Epithelial cell of proximal tubule (primary cell): Measurements from ENCODE around the gene HES5. TPM values are rescaled to one million over a fixed set of nuclear protein-coding genes. Genes with fewer than 3 reads are reported as not detected.

Experiments used
- DNase-seq: peaks from one replicate; pipeline ENCODE4 v3.0.0-alpha.2; 2011; ENCODE audit warnings: low read depth
- H3K4me3 ChIP-seq: 2 replicates; pipeline ENCODE4 v1.5.1; 2011; ENCODE audit warnings: low read depth, mild to moderate bottlenecking, low read length
- total RNA-seq: library from RNA; depleted of rRNA; stranded (reverse); fragments of >200 nt; gene quantifications from 2 replicates; pipeline ENCODE4 v1.2.3, GENCODE V29; 2015
- TF ChIP-seq, protein P1 (sequence below): conservative IDR thresholded peaks from 2 replicates; pipeline ENCODE4 v1.5.1; 2012; ENCODE audit warnings: low read depth, mild to moderate bottlenecking, low read length

The HES5 gene
- total RNA-seq, 1 donor from 2014 or later = not detected

DNA sequence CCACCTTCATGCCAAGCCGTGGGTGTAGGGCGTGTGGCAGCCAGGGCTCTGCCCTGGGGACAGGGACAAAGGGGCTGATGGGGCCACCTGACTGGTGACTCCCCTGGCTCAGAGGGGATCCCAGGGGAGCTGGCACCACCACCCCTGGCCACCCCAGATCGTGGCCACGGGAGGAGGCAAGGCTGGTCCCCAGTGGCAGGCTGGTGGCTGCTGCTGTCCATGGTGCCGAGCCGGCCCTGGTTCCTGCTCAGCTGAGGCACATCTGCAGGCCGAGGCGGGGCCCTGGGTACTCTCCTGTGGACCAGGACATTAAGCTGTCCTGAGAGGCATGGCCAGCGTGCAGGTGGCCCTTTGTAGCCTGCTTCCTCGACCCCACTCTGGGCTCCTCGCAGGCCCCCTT lies 47.5 kb downstream of the HES5 start:
- no peak overlapping the region for H3K4me3 ChIP-seq
- DNase-seq = no peak
- TF ChIP-seq, protein P1, sequence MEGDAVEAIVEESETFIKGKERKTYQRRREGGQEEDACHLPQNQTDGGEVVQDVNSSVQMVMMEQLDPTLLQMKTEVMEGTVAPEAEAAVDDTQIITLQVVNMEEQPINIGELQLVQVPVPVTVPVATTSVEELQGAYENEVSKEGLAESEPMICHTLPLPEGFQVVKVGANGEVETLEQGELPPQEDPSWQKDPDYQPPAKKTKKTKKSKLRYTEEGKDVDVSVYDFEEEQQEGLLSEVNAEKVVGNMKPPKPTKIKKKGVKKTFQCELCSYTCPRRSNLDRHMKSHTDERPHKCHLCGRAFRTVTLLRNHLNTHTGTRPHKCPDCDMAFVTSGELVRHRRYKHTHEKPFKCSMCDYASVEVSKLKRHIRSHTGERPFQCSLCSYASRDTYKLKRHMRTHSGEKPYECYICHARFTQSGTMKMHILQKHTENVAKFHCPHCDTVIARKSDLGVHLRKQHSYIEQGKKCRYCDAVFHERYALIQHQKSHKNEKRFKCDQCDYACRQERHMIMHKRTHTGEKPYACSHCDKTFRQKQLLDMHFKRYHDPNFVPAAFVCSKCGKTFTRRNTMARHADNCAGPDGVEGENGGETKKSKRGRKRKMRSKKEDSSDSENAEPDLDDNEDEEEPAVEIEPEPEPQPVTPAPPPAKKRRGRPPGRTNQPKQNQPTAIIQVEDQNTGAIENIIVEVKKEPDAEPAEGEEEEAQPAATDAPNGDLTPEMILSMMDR = no peak

DNA sequence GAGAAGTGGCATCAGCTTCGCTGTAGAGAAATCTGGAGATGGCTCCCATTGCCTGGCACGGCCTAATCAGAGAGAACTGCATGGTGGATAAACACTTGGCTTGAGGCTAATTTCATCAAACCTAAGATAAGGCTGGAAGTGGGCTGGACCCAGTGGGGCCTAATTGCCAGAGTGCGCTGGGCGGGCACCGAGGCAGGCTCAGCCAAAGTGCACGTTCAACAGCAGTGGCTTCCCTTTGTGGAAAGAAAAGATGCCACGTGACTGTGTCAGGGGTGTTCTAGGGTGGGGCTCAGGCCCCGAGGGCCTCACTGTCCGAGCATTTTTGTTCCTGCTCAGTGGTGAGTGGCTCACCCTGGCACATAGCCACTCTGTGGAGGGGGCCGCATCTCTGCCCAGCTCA lies 48.2 kb downstream of the HES5 start:
- no peak overlapping the region for H3K4me3 ChIP-seq
- TF ChIP-seq, protein P1 = no peak
- no peak for DNase-seq

DNA sequence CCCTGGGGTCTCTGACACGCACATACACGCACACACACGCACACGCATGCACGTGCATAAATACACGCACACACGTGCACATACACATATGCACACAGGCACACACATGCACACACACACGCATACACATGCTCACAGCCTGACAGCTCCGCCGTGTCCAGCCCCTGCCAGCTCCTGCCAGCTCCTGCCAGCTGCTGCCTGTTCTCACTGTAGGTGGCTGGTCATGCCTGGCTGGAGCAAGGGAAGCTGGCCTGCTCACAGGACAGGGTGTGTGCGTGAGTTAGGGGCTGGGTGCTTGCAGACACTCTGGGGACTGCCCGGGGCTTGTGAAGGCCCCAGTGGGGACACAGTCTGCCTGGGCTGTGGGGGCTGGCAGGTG lies 49.1 kb downstream of the HES5 start:
- no peak overlapping the region for H3K4me3 ChIP-seq
- TF ChIP-seq, protein P1 = no peak
- DNase-seq = no peak

DNA sequence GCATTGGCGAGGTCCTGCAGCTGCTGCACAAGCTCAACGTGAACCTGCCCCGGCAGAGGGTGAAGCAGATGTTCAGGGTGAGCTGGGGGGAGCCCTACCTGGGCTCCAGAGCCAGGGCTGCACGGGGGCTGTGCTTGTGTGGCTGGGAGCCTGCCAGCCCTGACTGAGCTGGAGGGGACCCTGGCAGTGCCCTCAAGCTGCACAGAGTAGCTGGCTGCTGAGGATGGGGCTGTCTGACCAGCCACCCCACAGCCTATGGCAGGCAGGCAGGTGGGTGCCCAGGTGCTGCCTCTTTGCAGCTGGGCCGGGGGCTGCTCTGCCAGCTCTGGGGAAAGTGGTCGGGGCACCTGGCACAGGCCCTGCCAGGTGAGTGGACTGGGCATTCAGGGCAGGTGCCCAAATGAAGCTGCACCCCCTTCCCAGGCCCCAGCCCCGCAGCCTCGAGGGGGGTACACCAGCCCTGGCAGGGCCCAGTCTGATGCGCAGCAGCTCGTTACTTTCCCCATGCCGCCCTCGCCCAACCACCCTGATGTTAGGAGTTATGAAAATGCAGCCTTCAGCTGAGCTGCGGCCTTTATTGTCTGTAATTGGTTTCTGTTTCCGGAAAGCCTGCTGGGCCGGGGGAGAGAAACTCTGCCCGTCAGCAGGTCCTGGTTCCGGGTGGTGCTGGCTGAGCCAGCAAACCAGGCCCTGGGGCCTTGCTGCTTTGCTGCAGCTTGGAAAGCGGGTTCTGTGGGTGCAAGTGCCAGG lies 49.7 kb downstream of the HES5 start:
- H3K4me3 ChIP-seq = no peak overlapping the region
- DNase-seq = no peak
- TF ChIP-seq, protein P1 = no peak

DNA sequence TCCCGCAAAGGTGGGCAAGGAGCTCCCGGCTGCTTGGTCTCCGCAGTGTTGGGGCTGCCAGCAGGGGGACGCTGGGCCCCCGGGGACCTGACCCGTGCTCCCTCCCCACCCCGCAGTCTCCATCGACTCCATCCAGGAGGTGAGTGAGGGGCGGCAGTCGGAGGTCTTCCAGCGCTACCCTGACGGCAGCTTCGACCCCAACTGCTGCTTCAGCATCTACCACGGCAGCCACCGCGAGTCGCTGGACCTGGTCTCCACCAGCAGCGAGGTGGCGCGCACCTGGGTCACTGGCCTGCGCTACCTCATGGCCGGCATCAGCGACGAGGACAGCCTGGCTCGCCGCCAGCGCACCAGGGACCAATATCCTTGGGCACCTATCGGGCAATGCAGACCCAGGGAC lies 50.4 kb downstream of the HES5 start:
- TF ChIP-seq, protein P1 = no peak
- no peak overlapping the region for H3K4me3 ChIP-seq
- no peak for DNase-seq

DNA sequence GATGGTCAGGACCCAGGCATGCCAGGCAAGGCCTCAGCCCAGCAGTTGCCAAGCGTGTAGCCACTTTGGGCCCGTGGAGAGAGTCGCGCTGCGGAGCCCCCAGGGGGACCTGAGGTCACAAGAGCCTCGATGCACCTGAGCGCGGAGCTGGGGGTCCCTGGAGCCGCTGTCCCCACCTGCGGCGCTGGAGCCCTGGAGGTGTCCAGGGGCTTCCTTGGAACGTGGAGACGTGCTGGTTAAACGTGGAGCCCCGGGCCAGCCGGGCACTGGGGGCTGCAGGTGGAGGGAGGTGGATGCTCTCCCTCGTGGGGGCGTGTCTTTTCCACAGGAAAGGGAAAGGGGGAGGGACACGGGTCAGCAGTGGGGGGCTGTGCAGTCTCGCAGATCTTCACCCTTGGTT lies 50.9 kb downstream of the HES5 start:
- no peak for DNase-seq
- no peak overlapping the region for H3K4me3 ChIP-seq
- TF ChIP-seq, protein P1 = no peak

Other genes starting within 250 kb of the HES5 start
- gene MORN1, start 138.7 kb downstream of the HES5 start, total RNA-seq = 3.2 and 8.1 TPM in 2 replicates
- gene RER1, start 138.4 kb downstream of the HES5 start, total RNA-seq = 114 and 185 TPM in 2 replicates
- 26.5 and 44.1 TPM in 2 replicates for gene PEX10, start 117.7 kb downstream of the HES5 start, total RNA-seq
- 0.07 and 0.12 TPM in 2 replicates for gene PLCH2, start 54.0 kb downstream of the HES5 start, total RNA-seq
- 29.8 and 36.0 TPM in 2 replicates for gene PANK4, start 3.7 kb downstream of the HES5 start, total RNA-seq
- gene TNFRSF14, start 26.1 kb upstream of the HES5 start, total RNA-seq = 2.7 and 5.8 TPM in 2 replicates
- 35.4 and 72.2 TPM in 2 replicates for gene PRXL2B, start 56.5 kb upstream of the HES5 start, total RNA-seq
- not detected in 2 replicates for gene MMEL1, start 102.8 kb upstream of the HES5 start, total RNA-seq